Measurements from ENCODE around the gene TIAL1.
"Not testable (repeated sequence)": the region's sequence is repeated elsewhere in the genome, so short reads cannot be mapped to it uniquely, and the experiment has no call there.

The TIAL1 gene

DNA sequence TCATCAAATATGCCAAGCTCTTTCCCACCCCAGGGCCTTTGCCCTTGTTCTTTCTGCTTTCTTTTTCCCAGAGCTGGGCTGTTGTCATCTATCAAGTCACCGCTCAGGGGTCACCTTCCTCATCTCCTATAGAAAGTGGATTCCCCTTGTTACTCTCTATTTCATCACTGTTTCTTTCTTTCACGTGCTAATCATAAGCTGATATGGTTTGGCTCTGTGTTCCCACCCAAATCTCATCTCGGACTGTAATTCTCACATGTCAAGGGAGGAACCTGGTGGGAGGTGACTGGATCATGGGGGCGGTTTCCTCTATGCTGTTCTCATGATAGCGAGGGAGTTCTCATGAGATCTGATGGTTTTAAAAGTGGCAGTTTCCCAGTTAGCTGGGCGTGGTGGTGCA is 17.0 kb upstream of the TIAL1 start:
- no peak for DNase-seq (ENCODE audit: low read depth, low spot score)

DNA sequence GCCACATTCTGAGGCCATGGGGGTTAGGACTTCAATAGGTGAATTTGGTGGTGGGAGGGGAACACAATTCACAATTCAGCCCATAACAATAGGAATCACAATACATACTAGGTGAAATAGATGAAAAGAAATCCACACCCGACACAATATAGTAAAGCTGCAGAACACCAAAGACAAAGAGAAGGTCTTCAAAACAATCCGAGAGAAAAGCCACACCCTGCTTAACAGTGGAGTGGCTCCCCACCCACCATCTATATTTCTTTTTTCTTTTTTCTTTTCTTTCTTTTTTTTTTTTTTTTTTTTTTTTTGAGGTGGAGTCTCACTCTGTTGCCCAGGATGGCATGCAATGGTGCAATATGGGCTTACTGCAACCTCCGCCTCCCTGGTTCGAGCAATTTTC is 14.7 kb upstream of the TIAL1 start:
- no peak for DNase-seq (ENCODE audit: low read depth, low spot score)

DNA sequence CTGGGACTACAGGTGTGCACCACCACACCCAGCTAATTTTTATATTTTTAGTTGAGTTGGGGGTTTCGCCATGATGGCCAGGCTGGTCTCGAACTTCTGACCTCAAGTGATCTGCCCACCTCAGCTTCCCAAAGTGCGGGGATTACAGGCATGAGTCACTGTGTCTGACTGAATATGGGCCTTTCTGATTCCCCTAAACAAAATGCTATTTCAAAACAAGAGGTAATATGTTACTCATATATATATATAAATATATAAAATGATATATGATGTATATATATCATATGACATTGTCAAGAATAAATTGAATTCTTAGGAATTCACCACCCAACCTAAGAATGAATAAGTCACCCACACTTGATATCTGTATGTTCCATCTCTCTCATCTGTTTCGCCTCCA is 12.8 kb upstream of the TIAL1 start:
- DNase-seq (ENCODE audit: low read depth, low spot score) = no peak

DNA sequence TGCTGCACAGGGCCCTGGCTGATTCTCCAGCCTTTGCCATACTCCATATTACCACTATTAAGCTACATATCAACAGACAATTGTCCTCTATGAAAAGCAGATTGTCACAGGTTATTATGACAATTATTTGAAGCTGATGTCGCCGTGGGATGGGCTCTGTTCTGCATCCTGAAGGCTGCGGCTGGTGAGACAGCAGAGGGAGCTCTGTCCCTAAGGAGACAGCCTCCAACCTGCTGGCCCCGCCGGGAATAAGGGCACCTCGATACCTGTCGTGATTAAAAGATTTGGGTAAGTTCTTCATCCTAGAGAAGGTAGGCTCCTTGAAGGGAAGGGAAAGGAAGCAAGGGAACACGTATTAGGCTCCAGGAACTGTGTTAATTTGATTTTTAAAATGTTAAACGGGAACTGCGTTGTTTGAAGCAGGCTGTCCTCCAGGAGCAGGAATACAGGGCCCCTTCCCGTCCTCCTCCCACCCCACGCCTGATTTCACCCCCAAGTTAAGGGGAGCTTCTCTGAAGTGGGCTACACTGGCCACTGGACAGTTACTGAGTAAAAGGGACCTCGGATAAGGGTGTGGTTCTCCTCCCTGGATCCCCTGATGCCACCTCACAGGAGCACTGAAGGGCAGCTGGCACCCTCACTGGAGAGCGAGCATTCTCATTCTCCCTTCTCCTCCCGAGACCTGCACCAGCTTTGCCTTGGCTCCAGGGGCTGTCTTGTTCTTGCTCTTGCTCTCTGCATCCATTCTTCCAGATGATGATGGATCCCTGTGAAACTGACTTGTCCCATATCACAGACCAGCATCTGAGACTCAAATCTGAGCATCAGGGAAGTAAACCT is 11.8 kb upstream of the TIAL1 start:
- peak; percentile 61 for DNase-seq (ENCODE audit: low read depth, low spot score)

DNA sequence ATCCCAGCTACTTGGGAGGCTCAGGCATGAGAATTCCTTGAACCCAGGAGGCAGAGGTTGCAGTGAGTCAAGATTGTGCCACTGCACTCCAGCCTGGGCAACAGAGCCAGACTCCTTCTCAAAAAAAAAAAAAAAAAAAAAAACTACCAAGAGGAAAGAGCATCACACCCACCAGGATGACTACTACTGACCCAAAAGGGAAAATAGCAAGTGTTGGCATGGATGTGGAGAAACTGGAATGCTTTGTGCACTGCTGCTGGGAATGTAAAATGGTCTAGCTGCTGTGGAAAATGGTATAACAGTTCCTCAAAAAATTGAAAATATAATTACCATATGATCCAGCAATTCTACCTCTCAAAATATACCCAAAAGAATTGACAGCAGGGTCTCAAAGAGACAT is 7.7 kb upstream of the TIAL1 start:
- no peak for DNase-seq (ENCODE audit: low read depth, low spot score)

DNA sequence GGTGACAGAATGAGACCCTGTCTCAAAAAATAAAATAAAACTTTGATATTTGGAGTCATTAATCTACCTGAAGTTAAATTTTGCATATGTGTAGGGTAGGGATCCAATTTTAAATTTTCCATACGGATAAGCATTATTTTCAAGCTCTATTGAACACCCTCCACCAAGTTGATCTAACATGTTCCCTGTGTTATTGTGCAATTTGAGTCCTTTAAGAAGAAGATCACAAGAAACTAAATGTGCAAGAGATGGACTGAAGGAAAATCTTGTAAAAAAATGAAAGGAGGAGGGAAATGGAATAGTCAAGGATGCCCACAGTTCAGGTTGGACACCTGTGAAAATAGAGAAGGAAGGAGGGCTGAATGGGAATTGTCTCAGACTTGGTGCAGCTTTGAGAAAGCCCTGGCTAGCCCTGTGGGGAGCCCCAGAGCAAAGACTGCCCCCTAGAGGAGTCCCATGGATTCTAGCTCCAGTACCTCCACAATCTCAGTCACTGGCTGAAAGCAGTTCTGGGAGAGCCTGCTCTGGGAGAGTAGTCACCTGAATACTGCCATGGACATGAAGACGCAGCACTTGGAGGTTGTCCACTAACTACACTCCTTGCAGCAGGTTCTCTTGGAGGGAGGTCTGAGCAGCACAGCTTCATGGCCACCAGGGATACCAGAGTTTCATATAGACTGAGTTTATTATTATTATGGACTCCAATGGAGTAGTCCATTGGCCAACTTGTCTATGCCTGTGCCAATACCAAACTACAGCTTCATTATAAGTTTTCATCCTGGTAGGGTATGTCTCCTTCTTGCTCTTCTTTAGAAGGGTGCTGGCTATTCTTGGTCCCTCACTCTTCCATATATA is 5.7 kb upstream of the TIAL1 start:
- DNase-seq (ENCODE audit: low read depth, low spot score) = no peak

DNA sequence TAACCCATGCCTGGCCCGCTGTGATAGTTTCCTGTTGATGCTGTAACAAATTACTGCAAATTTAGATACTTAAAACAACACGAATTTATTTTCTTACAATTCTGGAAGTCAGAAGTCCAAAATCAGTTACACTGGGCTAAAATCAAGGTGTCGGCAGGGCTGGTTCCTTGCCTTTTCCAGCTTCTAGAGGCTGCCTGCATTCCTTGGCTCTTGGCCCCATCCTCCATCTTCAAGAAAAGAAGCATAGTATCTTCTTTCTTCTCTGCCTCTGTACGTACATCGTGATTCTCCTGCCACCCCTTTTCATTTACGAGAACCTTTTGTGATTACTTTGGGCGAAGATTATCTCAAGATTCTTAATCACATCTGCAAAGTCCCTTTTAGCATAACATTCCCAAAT is 1.6 kb upstream of the TIAL1 start:
- DNase-seq (ENCODE audit: low read depth, low spot score) = no peak

DNA sequence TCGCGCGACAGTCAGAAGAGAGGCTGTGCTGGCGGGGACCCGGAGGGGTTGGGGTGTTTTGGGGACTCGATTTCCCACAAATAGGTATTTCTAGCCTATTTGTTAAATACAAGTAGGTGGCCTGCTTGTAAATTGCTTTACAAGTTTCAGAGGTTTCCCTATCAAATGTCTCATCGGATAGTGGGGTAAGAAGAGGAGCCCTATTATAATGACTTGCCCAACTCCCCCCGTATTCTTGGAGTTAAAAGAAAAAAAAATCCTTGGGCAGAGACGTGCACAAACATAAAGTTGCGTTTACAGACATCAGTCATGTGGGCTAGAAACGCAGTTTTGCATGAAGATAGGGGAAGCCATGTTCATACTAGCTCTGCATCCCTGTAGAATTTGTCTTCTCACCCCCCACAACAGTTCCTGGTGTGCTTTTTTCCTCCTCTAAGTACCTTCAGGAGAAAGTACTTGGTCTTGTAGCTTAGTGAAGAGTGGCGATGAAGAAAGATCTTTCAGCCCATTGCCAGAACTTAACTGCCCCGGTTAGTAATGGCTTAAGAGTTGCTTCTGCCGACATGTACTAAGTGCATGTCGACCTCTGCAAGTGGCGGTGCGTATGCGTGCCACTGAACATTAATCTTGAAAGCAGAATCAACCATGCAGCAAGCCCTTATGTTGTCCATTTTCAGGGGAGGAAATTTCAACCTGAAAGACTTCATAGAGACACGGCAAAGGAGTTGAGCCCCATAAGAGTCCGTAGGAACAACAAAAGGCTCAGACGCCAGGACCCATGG is 832 bp upstream of the TIAL1 start:
- no peak for DNase-seq (ENCODE audit: low read depth, low spot score)

DNA sequence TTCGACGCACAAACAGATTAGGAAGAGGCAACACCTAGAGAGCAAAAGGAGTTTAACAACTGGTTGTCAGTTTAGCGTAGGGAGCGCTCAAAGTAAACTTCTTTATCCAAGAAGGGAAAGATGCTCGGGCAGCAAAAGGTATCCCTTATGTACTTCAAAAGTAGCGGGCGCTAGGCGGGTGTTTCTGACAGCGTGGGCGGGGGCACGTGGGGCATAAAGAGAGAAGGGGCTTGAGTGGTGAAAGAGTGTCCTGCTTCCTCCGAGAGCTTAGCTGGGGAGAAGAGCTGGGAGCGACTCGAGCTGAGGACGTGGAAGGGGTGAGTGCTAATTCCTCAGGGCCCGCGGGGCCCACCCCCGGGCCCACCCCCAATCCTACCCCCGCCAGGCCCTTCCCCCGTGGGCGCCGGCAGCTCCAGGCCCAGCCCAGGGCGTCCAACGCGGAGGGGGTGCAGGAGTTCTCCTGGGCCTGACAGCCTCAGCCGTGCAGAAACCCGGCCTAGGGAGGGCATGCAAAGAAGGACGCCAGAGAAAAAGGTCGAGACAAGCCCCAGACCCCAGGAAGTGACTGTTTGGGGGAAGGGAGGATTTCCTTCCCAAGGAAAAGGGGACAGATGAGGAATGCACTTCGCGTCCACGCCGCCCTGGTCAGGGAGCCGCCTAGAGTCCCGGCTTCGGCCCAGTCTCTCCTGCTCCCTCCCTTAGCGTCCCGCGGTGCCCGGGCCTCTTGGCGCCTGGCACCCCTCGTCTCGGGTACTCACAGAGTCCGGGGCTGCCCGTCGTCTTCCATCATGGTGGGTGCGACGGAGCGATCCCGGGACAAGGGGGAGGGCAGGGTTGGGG is 868 bp downstream of the TIAL1 start:
- peak; percentile 57 for DNase-seq (ENCODE audit: low read depth, low spot score)

DNA sequence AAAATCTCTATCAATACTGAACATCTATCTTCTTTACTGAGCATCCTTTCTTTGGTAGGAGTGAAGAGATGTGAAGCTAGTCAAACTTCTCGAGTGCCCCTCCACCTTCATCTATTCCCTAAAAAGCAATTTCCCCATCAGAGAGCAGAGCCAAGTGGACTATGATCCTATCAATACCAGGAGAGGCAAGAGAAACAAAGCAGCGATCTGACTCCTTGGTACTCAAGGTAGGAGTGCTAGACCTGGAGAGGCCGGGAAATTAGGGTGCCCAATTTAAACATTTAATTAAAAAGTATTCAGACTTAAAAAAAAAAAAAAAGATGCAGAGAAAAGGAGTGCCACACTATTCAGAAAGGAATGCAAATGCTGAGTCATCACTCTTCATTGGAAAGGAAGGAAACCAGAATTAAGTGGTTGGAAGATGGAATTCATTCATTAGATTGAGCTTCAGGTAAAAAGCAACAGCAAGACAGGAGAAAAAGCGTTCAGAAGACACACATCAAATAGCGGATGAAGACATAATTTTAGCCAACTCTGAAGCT is 1.6 kb downstream of the TIAL1 start:
- peak; percentile 75 for DNase-seq (ENCODE audit: low read depth, low spot score)

DNA sequence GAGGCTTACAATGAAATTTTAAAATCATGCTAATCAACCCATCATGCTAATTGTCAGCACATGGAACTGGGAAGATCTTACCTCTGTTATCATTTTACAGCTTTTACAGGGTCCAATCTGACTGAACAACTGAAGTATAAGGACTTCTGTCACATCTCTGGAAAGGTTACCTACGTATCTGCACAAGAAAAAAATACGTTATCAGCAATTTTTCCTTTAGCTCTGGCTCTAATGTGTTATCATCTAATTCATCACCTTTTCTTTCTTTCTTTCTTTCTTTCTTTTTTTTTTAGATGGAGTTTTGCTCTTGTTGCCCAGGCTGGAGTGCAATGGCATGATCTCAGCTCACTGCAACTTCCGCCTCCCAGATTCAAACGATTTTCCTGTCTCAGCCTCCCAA is 8.7 kb downstream of the TIAL1 start:
- no peak for DNase-seq (ENCODE audit: low read depth, low spot score)

DNA sequence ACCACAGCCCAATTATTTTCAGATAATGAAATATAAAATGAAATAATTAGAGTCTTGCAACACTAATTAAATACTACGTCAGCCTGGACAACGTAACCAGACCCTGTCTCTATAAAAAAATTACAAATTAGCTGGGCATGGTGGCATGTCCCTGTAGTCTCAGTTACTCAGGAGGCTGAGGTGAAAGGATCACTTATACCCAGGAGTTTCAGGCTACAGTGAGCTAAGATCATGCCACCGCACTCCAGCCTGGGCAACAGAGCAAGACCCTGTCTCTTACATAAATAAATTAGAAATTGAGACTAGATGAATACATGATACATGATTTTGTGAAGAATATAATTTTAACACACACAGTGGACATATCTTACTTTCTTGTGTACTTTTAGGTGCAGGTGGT is 18.4 kb downstream of the TIAL1 start:
- no peak for DNase-seq (ENCODE audit: low read depth, low spot score)

DNA sequence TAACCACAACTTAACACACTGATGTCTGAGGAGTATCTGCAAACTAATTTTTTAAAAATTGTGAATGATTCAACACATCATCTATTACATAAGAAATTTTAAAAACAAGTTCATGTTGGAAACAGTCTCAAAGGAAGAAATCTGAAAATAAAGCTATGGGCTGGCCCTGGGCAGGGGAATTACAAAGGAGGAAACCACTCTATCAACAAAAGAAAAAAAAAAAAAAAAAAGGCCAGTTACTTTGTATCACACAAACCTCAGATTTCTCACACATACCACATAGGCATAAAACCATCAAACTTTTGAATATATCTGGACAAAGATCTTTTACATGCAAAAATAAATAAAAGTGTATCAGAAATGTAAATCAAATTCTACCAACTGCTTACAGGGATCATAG is 20.8 kb downstream of the TIAL1 start:
- DNase-seq (ENCODE audit: low read depth, low spot score) = no peak

DNA sequence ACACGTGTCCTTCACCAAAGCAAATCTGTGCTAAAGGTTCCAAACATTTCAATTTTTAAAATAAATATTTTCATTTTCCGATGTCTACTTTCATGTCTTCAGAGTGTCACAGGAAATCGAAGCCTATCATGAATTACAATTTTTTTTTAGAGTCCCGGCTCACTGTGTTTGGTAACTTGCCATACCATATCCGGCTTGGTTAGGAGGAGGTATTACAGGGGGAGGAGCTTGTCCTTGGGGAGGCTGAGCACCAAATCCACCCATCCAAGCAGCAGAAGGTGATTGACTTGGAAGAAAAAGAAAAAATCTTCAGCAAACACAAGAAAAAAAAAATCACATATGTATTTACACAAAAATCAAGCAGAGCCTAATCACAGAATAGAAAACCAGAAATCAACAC is 21.3 kb downstream of the TIAL1 start:
- DNase-seq (ENCODE audit: low read depth, low spot score) = peak; percentile 11

DNA sequence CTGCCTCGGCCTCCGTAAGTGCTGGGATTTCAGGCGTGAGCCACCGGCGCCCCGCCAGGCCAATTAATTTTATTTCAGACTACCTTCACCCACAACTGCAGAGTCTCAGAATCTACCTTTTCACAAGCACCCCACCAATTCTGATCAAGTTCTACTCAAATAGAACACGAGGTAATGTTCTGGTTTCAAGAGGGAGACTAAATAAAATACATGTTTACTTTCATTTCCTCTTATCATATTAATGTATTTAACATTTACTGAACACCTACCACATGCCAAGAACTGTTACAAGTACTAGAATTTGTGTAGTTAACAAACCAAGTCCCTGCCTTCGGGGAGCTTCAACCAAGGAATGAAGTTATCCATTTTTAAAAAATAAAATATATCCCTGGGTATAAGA is 28.8 kb downstream of the TIAL1 start:
- DNase-seq (ENCODE audit: low read depth, low spot score) = no peak

DNA sequence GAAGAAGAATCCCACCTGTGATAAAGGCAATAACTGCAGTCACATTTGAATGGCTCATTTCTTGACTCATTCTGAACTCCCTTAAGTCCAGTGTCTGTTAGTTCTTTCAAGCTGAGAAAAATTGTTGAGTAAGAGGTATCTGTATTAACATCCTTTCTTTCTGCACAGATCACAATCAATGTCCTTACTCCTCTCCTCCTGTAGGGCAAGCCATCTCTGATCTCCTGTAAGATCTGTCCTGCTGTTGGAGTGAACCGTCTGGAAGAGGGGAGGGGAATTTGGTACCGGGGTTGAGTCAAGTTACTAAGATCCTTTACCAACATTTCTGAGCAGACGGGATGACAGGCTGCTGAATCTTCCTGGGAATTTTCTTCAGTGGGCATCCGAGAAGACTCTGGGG is 34.7 kb downstream of the TIAL1 start:
- DNase-seq (ENCODE audit: low read depth, low spot score) = no peak

DNA sequence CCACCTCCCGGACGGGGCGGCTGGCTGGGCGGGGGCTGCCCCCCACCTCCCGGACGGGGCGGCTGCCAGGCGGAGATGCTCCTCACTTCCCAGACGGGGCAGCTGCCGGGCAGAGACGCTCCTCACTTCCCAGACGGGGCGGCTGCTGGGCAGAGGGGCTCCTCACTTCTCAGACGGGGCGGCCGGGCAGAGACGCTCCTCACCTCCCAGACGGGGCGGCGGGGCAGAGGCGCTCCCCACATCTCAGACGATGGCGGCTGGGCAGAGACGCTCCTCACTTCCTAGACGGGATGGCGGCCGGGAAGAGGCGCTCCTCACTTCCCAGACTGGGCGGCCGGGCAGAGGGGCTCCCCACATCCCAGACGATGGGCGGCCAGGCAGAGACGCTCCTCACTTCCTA is 37.3 kb downstream of the TIAL1 start:
- DNase-seq (ENCODE audit: low read depth, low spot score) = not testable (repeated sequence)

DNA sequence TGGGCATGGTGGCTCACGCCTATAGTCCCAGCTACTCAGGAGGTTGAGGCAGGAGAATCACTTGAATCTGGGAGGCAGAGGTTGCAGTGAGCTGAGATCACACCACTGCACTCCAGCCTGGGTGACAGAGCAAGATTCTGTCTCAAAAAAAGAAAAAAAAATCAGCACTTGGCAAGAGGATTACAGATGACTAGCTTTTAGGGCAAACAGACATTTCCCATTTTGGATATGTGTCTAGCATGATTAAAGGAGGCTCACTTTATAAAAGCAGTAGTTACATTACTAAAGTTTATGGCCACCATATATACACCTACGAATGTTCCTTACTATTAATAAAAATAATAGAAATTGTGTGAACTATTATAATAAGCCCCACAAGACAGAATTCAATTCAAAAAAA is 40.7 kb downstream of the TIAL1 start:
- DNase-seq (ENCODE audit: low read depth, low spot score) = not testable (repeated sequence)

DNA sequence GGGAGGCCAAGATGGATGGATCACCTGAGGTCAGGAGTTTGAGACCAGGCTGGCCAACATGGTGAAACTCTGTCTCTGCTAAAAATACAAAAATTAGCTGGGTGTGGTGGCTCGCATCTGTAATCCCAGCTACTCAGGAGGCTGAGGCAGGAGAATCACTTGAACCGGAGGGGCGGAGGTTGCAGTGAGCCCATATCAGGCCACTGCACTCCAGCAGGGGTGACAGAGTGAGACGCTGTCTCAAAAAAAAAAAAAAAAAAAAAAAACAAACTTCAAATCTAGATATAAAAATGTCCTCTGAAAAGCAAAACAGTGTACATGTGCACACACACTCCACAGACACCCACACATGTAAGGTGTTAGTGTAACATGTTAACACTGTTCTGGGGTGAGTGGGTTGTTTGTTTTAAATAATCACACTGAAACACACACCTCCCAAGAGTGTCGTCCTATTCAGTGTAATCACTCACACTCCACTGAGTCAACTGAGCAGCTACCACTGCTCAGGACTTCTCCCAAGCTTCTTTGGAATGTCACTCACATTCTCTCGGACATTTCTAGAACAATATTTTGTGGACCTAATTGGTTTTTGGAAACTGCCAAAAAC is 41.5 kb downstream of the TIAL1 start:
- DNase-seq (ENCODE audit: low read depth, low spot score) = no peak

DNA sequence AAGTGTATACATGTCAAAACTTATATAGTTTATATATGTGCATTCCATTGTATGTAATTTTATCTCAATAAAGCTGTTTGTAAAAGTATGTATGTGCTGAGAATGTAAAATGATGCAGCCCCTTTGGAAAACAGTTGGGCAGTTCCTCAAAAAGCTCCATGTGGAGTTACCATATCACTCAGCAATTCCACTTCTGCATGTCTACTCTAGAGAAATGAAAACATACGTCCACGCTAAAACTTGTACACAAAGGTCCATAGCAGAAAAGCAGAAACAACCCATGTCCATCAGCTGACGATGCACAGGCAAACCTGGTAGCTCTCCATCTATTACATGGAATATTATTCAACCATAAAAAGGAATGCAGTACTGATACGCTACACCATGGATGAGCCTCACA is 45.9 kb downstream of the TIAL1 start:
- DNase-seq (ENCODE audit: low read depth, low spot score) = no peak

Measured in astrocyte of the hippocampus (primary cell).